CD1c-positive myeloid dendritic cell (primary cell): ENCODE data around the gene APOD.
"Not testable (repeated sequence)": the region's sequence is repeated elsewhere in the genome, so short reads cannot be mapped to it uniquely, and the experiment has no call there.

Experiments used
- DNase-seq: peaks from one replicate; pipeline ENCODE4 v3.0.0-alpha.2; 2016; ENCODE audit errors: extremely low spot score

Gene APOD

GRCh38 chr3:195617784-195618659 is 34.3 kb upstream of the APOD start:
- not testable (repeated sequence) for DNase-seq

- not testable (repeated sequence) for DNase-seq
Measured at GRCh38 chr3:195617134-195617533, 33.4 kb upstream of the APOD start.

- no peak for DNase-seq
Measured at GRCh38 chr3:195616681-195617080, 32.9 kb upstream of the APOD start.

DNA sequence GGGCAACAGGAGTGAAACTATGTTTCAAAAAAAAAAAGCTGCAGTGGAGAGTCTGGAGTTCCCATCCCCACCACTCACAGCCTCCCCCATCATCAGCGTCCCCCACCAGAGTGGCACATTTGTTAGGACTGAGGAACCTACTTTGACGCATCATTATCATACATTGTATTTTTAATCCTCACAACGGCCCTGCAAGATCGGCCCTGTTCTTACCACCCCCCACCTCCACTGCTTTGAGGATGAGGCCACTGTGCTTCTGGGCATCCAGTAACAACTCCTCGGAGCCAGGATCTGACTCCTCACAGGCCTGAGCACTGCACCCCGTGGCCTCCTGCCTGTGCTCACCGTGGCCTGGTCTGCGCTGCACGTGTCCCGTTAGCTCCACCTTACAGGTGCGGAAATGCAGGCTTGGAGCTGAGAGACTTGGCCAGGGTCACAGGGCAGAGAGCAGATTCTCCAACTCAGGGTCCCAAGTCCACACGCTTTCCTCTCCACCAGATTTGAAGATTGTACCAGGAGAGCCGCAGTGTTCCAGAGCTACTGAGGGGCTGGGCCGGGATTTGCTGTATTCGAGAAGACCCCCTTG is 32.3 kb upstream of the APOD start:
- not testable (repeated sequence) for DNase-seq

DNA sequence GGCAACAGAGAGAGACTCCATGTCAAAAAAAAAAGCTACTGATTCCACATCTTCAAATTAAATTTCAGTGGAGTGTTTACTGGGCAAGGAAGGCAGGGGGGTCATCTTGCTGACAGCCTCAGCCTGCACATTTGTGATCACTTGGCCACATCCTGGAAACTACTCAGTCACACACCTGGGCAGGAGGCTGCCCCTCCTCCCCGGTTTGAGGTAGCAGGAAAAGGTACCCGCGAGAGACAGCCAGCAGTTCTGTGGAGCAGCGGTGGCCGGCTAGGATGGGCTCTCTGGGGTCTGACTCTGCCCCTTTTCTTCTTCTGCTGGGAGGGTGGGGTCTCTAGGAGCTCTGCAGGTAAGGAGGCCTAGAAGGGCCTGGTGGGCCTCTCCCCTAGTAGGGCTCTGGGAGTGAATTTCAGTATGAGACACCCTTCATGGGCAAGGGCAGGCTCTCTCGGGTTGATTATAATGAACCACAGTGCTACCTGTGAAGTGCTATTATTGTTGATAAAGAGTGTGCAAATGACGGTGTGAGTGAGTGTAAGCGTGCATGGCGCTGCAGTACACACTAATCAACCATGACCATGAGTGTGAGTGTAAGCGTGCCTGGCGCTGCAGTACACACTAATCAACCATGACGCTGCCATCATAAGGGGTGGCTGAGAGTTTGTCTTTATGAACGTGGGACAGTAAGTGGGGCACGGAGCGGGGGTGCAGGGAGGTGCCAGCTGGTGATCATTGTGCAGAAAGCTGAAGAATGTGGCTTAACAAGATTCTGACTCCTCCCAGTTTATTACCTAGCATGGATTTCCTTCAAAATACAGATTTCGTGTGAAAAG is 31.1 kb upstream of the APOD start:
- DNase-seq: not testable (repeated sequence)

DNA sequence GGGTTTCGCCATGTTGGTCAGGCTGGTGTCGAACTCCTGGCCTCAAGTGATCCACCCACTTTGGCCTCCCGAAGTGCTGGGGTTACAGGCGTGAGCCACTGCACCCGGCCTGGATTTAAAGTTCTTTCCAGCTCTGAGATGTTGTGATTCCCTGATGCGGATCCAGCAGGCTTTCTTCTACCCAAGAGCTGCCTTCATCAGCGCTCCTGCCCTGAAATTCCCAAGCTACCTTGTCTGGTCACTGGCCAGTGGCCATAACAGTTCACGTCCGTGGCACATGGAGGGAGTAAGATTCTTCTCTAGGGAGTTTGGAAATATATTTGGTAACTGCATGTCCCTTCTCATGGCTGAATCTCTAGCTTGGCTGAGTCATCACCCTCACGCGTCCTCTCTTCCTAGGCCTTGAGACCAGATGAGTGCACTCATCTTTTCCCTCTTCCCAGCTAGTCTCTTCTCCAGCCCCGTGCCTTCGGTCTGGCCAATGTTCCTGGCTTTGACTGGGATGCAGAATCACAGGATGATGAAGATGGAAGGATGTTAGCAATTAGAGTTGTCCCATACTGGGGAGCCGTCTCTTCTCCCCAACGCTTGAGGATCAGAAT is 29.8 kb upstream of the APOD start:
- no peak for DNase-seq

DNA sequence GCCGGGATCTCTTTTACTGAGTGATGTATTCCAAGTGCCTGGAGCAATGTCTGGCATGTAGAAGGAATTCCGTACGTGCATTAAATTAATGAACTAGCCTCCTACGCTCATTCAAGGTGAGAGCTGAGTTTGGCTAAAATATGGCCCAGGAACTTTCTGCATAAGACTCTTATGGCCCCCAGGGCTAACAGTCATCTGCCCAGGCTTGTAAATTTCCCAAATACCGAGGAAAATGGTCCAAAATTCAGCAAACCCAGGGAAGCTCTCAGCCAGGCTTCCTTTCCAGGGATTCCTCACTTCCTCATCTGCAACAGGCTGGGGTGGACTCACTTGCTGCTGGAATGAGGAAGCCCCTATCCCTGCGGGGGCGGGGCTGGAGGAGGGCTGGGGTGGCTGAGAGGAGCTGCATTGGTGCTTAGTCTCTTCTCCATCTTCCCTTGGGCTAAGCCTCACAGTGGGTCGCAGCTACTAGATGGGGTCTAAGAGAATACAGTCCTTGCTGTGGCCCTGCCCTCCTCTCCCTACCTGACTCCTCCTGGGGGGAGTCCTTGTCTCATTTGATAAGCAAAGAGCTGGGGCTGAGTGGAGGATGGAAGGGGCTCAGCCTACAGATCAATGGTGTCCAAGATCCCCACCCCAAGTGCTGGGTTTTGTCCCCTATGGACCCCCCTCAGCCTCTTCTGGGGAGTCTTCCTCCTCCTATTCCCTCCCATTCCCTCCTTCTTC is 28.5 kb upstream of the APOD start:
- DNase-seq: peak; percentile 77

GRCh38 chr3:195609229-195609628 is 25.5 kb upstream of the APOD start:
- no peak for DNase-seq

DNA sequence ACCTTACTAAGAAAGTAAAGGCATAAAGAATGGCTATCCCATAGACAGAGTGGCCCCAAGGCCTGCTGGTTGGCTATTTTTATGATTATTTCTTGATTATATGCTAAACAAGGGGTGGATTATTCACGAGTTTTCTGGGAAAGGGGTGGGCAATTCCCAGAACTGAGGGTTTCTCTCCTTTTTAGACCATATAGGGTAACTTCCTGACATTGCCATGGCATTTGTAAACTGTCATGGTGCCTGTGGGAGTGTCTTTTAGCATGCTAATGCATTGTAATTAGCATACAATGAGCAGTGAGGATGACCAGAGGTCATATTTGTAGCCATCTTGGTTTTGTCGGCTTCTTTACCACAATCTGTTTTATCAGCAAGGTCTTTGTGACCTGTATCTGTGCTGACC is 18.0 kb upstream of the APOD start:
- not testable (repeated sequence) for DNase-seq

- no peak for DNase-seq
Measured at GRCh38 chr3:195601382-195601781, 17.6 kb upstream of the APOD start.

DNA sequence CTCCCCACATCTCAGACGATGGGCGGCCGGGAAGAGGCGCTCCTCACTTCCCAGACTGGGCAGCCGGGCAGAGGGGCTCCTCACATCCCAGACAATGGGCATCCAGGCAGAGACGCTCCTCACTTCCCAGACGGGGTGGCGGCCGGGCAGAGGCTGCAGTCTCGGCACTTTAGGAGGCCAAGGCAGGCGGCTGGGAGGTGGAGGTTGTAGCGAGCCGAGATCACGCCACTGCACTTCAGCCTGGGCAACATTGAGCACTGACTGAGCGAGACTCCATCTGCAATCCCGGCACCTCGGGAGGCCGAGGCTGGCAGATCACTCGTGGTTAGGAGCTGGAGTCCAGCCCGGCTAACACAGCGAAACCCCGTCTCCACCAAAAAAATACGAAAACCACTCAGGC is 16.2 kb upstream of the APOD start:
- not testable (repeated sequence) for DNase-seq

DNA sequence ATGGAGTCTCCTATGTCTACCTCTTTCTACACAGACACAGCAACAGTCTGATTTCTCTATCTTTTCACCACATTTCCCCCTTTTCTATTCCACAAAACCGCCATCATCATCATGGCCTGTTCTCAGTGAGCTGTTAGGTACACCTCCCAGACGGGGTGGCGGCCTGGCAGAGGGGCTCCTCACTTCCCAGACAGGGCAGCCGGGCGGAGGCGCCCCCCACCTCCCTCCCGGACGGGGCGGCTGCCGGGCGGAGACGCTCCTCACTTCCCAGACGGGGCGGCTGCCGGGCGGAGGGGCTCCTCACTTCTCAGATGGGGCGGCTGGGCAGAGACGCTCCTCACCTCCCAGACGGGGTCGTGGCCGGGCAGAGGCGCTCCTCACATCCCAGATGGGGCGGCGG is 15.8 kb upstream of the APOD start:
- DNase-seq: not testable (repeated sequence)

DNA sequence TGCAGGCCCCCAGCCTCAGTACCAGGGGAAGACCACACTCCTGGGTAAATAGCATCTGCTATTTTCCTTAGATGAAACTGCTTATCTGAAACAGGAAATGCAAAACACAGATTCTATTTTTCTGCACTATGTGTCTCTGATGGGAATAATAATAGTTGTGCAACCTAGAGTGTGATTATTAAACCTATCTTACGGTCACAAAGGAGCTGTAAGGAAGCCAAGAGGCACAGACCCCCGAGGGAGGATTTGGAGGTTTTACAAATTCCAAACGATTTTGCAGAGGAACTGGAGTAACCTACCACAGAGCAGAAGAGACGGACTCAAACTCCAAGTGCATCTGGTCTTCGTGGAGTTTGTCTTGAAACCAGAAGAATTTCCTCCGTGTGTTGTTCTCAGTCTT is 14.1 kb upstream of the APOD start:
- no peak for DNase-seq

DNA sequence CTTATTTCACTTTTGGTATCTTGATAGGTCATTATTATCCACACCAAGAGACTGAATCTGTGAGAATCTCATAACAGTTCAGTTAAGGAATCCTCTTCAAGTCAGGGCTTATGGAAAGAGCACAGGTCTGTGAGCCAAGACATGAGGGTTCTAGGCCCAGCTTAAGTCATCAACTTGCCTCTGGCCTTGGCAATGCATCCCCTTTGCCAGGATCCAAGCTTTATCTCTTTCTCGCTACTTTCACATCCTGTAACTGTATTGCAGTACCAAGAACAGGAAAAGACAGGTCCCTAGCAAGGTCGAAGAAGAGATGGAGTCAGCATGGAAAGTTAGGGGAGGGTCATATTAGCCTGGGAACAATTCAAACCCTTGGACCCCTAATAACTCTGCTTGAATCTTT is 13.5 kb upstream of the APOD start:
- DNase-seq: no peak

DNA sequence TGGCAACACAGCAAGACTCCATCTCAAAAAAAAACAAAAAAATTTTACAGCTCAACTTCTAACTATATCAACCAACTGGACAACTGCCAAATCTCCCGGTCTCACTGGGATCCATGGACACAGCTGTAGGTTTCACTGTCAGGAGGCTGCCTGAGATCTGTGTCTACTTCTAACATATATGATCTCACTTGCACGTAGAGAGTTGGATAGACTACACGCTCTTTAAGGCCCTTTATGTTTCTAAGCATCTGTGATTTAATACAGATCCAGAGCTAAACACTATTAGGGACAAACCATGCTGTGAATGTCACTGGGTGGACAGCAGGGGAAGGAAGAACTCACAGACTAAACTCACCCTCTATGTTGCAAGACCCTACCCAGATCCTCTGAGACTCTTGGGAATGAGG is 13.0 kb upstream of the APOD start:
- DNase-seq: no peak

DNA sequence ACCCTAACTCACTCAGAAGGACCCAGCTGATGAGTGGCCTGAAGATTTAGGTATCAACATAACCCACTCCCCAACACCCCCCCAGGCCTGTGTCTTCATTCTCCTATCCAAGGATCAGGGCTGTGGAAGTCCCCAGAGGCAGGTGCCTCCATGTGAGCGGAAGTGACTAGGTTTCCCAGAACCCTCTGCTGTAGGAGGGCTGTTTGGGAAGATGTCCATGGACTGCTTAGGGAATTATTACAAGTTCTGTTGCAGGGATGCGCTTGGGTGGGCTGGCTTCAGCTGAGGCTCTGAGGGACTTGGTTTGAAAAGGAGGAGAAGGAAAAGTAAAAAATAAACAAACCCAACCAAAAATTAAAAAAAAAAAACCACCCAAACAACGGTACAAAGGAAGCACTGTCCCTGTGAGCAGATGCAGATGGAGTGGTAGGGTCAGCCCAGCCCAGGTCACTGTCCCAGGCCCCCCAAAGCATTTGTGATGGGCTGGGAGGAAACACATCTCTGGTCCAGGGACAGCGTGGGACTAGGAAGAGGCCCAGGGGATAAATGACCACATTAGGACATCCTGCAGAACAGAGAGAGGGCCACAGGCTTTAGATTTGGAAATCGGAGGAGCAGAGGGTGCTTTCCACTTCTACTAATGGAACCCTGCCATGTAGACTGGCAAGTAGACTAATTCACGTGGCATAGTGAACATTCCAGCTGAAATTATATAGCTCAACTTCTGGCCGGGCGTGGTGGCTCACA is 12.2 kb upstream of the APOD start:
- DNase-seq: no peak

DNA sequence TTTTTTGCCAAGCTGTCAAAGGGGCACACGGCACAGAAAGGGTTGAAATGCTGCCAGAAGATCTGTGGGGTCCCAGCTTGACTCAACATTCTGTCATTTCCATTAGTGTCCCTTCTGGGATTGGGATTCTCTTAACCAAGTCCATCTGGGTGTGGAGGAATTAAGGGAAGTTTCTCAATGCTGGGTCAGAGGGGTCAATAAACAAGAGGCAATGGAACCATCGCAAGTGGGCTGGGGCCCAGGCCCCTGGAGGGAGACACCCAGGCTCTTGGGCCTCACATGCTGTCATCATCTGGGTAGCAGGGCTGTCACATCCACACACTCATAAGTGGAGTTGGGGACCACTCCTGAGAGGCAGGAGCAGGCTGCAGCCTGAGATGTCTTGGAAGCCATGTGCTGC is 8.1 kb upstream of the APOD start:
- no peak for DNase-seq

DNA sequence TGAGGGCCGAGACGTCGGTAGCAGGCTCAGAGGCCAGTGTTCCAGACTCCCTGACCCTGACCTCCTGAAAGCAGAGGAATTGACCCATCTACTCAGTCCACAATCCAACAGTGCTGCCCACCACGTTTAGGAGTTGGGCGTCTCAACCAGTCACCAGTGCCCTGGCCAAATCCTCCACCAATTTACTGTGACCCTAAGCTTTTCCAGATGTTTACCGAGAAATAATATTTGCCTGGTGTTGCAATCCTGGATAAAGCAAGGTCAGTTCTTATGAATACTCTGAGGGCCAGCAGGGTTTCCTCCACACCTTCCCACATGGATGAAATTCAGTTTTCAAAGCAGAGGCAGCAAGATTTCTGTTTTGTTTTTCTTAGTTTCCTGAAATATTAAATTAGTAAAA is 7.5 kb upstream of the APOD start:
- DNase-seq: no peak

DNA sequence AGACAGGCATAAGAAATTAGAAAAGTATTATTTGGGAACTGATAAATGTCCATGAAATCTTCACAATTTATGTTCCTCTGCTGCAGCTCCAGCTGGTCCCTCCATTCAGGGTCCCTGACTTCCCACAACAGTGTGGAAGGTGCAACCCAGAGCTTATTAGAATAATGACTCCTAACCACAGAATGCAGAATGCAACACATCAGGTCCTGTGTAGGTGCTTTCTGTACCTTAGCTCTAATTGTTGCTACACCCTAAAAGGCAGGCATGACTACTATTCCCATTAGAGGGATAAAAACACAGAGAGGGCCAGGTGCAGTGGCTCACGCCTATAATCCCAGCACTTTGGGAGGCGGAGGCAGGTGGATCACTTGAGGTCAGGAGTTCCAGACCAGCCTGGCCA is 6.6 kb upstream of the APOD start:
- DNase-seq: not testable (repeated sequence)

DNA sequence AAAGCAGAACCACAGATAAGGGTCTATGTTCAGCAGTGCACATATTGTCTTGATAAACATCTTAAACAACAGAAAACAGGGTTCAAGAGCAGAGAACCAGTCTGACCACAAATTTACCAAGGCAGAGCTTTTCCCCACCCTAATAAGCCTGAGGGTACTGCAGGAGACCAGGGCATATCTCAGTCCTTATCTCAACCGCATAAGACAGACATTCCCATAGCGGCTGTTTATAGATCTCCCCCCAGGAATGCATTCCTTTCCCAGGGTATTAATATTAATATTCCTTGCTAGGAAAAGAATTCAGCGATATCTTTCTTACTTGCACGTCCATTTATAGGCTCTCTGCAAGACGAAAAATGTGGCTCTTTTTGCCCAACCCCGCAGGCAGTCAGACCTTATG is 6.1 kb upstream of the APOD start:
- DNase-seq: not testable (repeated sequence)

DNA sequence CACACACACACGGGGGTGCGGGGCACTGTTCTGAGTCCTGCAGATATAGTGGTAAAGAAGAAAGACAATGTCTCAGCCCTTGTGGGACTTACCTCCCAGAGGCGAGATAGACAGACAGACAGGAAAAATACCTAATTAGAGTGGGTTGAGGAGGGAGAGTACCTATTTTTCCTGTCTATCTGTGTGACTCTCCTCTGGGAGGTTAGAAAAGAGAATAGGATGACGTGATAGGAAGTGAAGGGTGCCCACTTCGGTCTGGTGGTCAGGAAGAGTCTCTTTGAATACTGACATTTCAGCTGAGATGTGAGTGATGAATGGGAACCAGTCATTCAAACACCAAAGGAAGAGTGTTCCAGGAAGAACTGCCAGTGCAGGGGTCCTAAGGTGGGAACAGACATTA is 4.1 kb upstream of the APOD start:
- DNase-seq: no peak
